DND-41 (cell line): ENCODE results near the gene ARHGAP28.

Experiments
- ATAC-seq: fragments of 200-7000 bp; cut with Tn5 transposase; 3 replicates; pipeline ENCODE4 v1.9.1; 2021; ENCODE audit warnings: low read depth; ENCODE audit not compliant: insufficient read depth
- DNase-seq: peaks from one replicate; pipeline ENCODE4 v3.0.0-alpha.2; 2020
- H2AFZ ChIP-seq: 2 replicates; pipeline ENCODE4 v1.6.0; 2012; ENCODE audit warnings: low read depth, low read length
- H3K27ac ChIP-seq: 2 replicates; pipeline ENCODE4 v1.5.1; 2012; ENCODE audit warnings: low read length, inconsistent platforms
- H3K27me3 ChIP-seq: fragments of 200-600 bp; sonication (generic); 2 replicates; pipeline ENCODE4 v1.6.0; 2012; ENCODE audit warnings: low read length, mild to moderate bottlenecking, inconsistent platforms; ENCODE audit not compliant: insufficient read depth, poor library complexity
- H3K36me3 ChIP-seq: 2 replicates; pipeline ENCODE4 v1.5.1; 2012; ENCODE audit warnings: low read length, inconsistent platforms; ENCODE audit not compliant: insufficient read depth
- H3K4me1 ChIP-seq: 2 replicates; pipeline ENCODE4 v1.5.1; 2012; ENCODE audit warnings: mild to moderate bottlenecking, low read length; ENCODE audit not compliant: insufficient read depth
- H3K4me2 ChIP-seq: 2 replicates; pipeline ENCODE4 v1.6.0; 2012; ENCODE audit warnings: mild to moderate bottlenecking, moderate library complexity, low read length, inconsistent platforms; ENCODE audit not compliant: insufficient read depth
- H3K4me3 ChIP-seq, 2 experiments: fragments of 200-600 bp in 1 of 2; shearing (Covaris generic) in 1 of 2; 2 replicates each; pipeline ENCODE4 v1.5.1; 2012 to 2016; ENCODE audit warnings: inconsistent platforms in 2 of 2, low read length in 2 of 2, mild to moderate bottlenecking in 2 of 2, low read depth in 1 of 2, moderate library complexity in 1 of 2
- H3K79me2 ChIP-seq: 2 replicates; pipeline ENCODE4 v1.6.0; 2012; ENCODE audit warnings: low read length, inconsistent platforms; ENCODE audit not compliant: insufficient read depth
- H3K9ac ChIP-seq: 2 replicates; pipeline ENCODE4 v1.6.0; 2012; ENCODE audit warnings: low read depth, mild to moderate bottlenecking, inconsistent platforms, low read length, moderate library complexity
- H3K9me3 ChIP-seq: 2 replicates; pipeline ENCODE4 v1.5.1; 2012; ENCODE audit warnings: low read length, moderate library complexity, mild to moderate bottlenecking, inconsistent platforms; ENCODE audit not compliant: insufficient read depth, severe bottlenecking
- H4K20me1 ChIP-seq: 2 replicates; pipeline ENCODE4 v1.6.0; 2012; ENCODE audit warnings: low read length; ENCODE audit not compliant: insufficient read depth
- CTCF ChIP-seq: IDR thresholded peaks from 2 replicates; pipeline ENCODE4 v1.5.1; 2012; ENCODE audit warnings: borderline replicate concordance, low read length, moderate library complexity, mild to moderate bottlenecking; ENCODE audit not compliant: poor library complexity, severe bottlenecking; ENCODE audit errors: extremely low read depth
- EZH2 ChIP-seq: IDR thresholded peaks from 3 replicates; pipeline ENCODE4 v1.6.1; 2012; ENCODE audit warnings: borderline replicate concordance, low read depth, mild to moderate bottlenecking, moderate library complexity, low read length, inconsistent platforms; ENCODE audit not compliant: severe bottlenecking

Gene ARHGAP28

GRCh38 chr18:6778459-6779247 is 49.1 kb downstream of the ARHGAP28 start:
- DNase-seq (no peak), ATAC-seq (no peak)
- Histone ChIP-seq H3K9ac (no peak overlapping the region), H2AFZ (no peak overlapping the region), H3K79me2 (no peaks in the 10 kb centered on the region), H3K4me3 (no peak overlapping the region), H4K20me1 (no peaks in the 10 kb centered on the region), H3K27ac (no peak overlapping the region), H3K4me2 (no peak overlapping the region), H3K9me3 (no peaks in the 10 kb centered on the region), H3K36me3 (no peaks in the 10 kb centered on the region), H3K4me1 (no peaks in the 10 kb centered on the region), H3K27me3 (no peaks in the 10 kb centered on the region)
- TF ChIP-seq EZH2 = no peak
- no peak for TF ChIP-seq CTCF

GRCh38 chr18:6781142-6781714 is 51.7 kb downstream of the ARHGAP28 start:
- H2AFZ ChIP-seq = no peak overlapping the region
- H3K9me3 ChIP-seq = no peaks in the 10 kb centered on the region
- H4K20me1 ChIP-seq = no peaks in the 10 kb centered on the region
- no peaks in the 10 kb centered on the region for H3K4me1 ChIP-seq
- no peaks in the 10 kb centered on the region for H3K79me2 ChIP-seq
- no peak overlapping the region for H3K4me3 ChIP-seq
- no peak for ATAC-seq
- no peak overlapping the region for H3K9ac ChIP-seq
- no peak overlapping the region for H3K4me2 ChIP-seq
- TF ChIP-seq CTCF (no peak), EZH2 (no peak)
- no peak overlapping the region for H3K27ac ChIP-seq
- no peak for DNase-seq
- no peaks in the 10 kb centered on the region for H3K27me3 ChIP-seq
- H3K36me3 ChIP-seq = no peaks in the 10 kb centered on the region

- Histone ChIP-seq H3K9ac (no peak overlapping the region), H3K4me1 (no peaks in the 10 kb centered on the region), H2AFZ (no peak overlapping the region), H3K36me3 (no peaks in the 10 kb centered on the region), H3K27me3 (no peaks in the 10 kb centered on the region), H3K79me2 (no peaks in the 10 kb centered on the region), H3K4me2 (no peak overlapping the region), H3K4me3 (no peak overlapping the region), H3K27ac (no peak overlapping the region), H3K9me3 (no peaks in the 10 kb centered on the region), H4K20me1 (no peaks in the 10 kb centered on the region)
- no peak for ATAC-seq
- DNase-seq = no peak
- no peak for TF ChIP-seq EZH2
- no peak for TF ChIP-seq CTCF
Observed at GRCh38 chr18:6781796-6782195, 52.3 kb downstream of the ARHGAP28 start.
